ENCODE results near the gene DHX35.
"Not testable (repeated sequence)": the region's sequence is repeated elsewhere in the genome, so short reads cannot be mapped to it uniquely, and the experiment has no call there.

DHX35 gene

GRCh38 chr20:38982291-38982690 lies 20.1 kb downstream of the DHX35 start:
- DNase-seq, result no peak

GRCh38 chr20:38985060-38985459 lies 22.9 kb downstream of the DHX35 start:
- DNase-seq, result no peak

GRCh38 chr20:38985603-38986170 lies 23.5 kb downstream of the DHX35 start:
- DNase-seq, result no peak

- DNase-seq, result no peak
These were observed 24.5 kb downstream of the DHX35 start for GRCh38 chr20:38986663-38987062.

GRCh38 chr20:38987777-38988176 lies 25.6 kb downstream of the DHX35 start:
- no peak for DNase-seq

- DNase-seq, result no peak
These were observed 28.6 kb downstream of the DHX35 start for GRCh38 chr20:38990728-38991127.

GRCh38 chr20:38991814-38992704 lies 29.9 kb downstream of the DHX35 start:
- no peak for DNase-seq

GRCh38 chr20:38995536-38996044 lies 33.4 kb downstream of the DHX35 start:
- no peak for DNase-seq

GRCh38 chr20:38996866-38997265 lies 34.7 kb downstream of the DHX35 start:
- DNase-seq, result not testable (repeated sequence)

- DNase-seq, result no peak
These were observed 35.5 kb downstream of the DHX35 start for GRCh38 chr20:38997622-38998021.

GRCh38 chr20:38999217-38999616 lies 37.1 kb downstream of the DHX35 start:
- DNase-seq, result no peak

GRCh38 chr20:38999965-39000910 lies 38.1 kb downstream of the DHX35 start:
- no peak for DNase-seq

GRCh38 chr20:39004508-39004907 lies 42.4 kb downstream of the DHX35 start:
- DNase-seq, result peak; percentile 38

- DNase-seq, result no peak
These were observed 47.2 kb downstream of the DHX35 start for GRCh38 chr20:39009348-39009747.

GRCh38 chr20:39010496-39010895 lies 48.4 kb downstream of the DHX35 start:
- no peak for DNase-seq

- no peak for DNase-seq
These were observed 51.5 kb downstream of the DHX35 start for GRCh38 chr20:39013662-39014109.

GRCh38 chr20:39016041-39016440 lies 53.9 kb downstream of the DHX35 start:
- DNase-seq, result no peak

- DNase-seq, result no peak
These were observed 54.4 kb downstream of the DHX35 start for GRCh38 chr20:39016506-39016905.

- DNase-seq, result no peak
These were observed 56.9 kb downstream of the DHX35 start for GRCh38 chr20:39019027-39019426.

- no peak for DNase-seq
These were observed 57.7 kb downstream of the DHX35 start for GRCh38 chr20:39019805-39020325.

GRCh38 chr20:39021748-39022147 lies 59.6 kb downstream of the DHX35 start:
- DNase-seq, result no peak

GRCh38 chr20:39025883-39026282 lies 63.7 kb downstream of the DHX35 start:
- no peak for DNase-seq

- no peak for DNase-seq
These were observed 67.2 kb downstream of the DHX35 start for GRCh38 chr20:39029364-39029763.

Measured in NCI-H510A (cell line).